ENCODE results near the gene DIPK1B. TPM values are rescaled to one million over a fixed set of nuclear protein-coding genes. Genes with fewer than 3 reads are reported as not detected.

Gene DIPK1B
- polyA plus RNA-seq, 1 donor from 2014 or later: 65.1 TPM

- no peaks in the 10 kb centered on the region for H3K36me3 ChIP-seq (ENCODE audit: insufficient read depth, low read length)
- TF ChIP-seq, protein P1, sequence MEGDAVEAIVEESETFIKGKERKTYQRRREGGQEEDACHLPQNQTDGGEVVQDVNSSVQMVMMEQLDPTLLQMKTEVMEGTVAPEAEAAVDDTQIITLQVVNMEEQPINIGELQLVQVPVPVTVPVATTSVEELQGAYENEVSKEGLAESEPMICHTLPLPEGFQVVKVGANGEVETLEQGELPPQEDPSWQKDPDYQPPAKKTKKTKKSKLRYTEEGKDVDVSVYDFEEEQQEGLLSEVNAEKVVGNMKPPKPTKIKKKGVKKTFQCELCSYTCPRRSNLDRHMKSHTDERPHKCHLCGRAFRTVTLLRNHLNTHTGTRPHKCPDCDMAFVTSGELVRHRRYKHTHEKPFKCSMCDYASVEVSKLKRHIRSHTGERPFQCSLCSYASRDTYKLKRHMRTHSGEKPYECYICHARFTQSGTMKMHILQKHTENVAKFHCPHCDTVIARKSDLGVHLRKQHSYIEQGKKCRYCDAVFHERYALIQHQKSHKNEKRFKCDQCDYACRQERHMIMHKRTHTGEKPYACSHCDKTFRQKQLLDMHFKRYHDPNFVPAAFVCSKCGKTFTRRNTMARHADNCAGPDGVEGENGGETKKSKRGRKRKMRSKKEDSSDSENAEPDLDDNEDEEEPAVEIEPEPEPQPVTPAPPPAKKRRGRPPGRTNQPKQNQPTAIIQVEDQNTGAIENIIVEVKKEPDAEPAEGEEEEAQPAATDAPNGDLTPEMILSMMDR (IDR thresholded peaks at IDR 0.05; ENCODE audit: poor library complexity, severe bottlenecking): no peak
- TF ChIP-seq EZH2 (IDR thresholded peaks at IDR 0.05; ENCODE audit: borderline replicate concordance, insufficient read depth, low read length, poor library complexity, severe bottlenecking) (no peak), RAD21 (conservative IDR thresholded peaks at IDR 0.05) (no peak), TAF1 (IDR thresholded peaks at IDR 0.05; ENCODE audit: low read depth) (no peak), MXI1 (conservative IDR thresholded peaks at IDR 0.05; ENCODE audit: poor library complexity, severe bottlenecking) (no peak), POLR2AphosphoS5 (IDR thresholded peaks at IDR 0.05) (no peak), SMC3 (conservative IDR thresholded peaks at IDR 0.05; ENCODE audit: poor library complexity) (no peak)
- TF ChIP-seq, protein P2, sequence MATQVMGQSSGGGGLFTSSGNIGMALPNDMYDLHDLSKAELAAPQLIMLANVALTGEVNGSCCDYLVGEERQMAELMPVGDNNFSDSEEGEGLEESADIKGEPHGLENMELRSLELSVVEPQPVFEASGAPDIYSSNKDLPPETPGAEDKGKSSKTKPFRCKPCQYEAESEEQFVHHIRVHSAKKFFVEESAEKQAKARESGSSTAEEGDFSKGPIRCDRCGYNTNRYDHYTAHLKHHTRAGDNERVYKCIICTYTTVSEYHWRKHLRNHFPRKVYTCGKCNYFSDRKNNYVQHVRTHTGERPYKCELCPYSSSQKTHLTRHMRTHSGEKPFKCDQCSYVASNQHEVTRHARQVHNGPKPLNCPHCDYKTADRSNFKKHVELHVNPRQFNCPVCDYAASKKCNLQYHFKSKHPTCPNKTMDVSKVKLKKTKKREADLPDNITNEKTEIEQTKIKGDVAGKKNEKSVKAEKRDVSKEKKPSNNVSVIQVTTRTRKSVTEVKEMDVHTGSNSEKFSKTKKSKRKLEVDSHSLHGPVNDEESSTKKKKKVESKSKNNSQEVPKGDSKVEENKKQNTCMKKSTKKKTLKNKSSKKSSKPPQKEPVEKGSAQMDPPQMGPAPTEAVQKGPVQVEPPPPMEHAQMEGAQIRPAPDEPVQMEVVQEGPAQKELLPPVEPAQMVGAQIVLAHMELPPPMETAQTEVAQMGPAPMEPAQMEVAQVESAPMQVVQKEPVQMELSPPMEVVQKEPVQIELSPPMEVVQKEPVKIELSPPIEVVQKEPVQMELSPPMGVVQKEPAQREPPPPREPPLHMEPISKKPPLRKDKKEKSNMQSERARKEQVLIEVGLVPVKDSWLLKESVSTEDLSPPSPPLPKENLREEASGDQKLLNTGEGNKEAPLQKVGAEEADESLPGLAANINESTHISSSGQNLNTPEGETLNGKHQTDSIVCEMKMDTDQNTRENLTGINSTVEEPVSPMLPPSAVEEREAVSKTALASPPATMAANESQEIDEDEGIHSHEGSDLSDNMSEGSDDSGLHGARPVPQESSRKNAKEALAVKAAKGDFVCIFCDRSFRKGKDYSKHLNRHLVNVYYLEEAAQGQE (IDR thresholded peaks at IDR 0.05; ENCODE audit: borderline replicate concordance): no peak
These were observed 39.4 kb downstream of the DIPK1B start for GRCh38 chr9:136751814-136752213.

GRCh38 chr9:136753371-136754058 lies 41.1 kb downstream of the DIPK1B start:
- Histone ChIP-seq H3K4me3 (ENCODE audit: low read length) (no peak overlapping the region), H2AFZ (ENCODE audit: low read depth, low read length) (no peak overlapping the region), H3K9ac (ENCODE audit: low read length) (no peak overlapping the region), H3K36me3 (ENCODE audit: insufficient read depth, low read length) (no peaks in the 10 kb centered on the region), H3K4me2 (ENCODE audit: low read length) (no peak overlapping the region), H3F3A (ENCODE audit: insufficient read depth, low read length, poor library complexity, severe bottlenecking) (no peaks in the 10 kb centered on the region), H3K27ac (ENCODE audit: low read length) (no peak overlapping the region), H4K20me1 (ENCODE audit: insufficient read depth) (no peaks in the 10 kb centered on the region), H3K79me2 (replicated peaks; ENCODE audit: insufficient read depth, low read length) (no peaks in the 10 kb centered on the region), H3K27me3 (ENCODE audit: insufficient read depth, low read depth, low read length) (no peaks in the 10 kb centered on the region), H3K9me3 (ENCODE audit: low read length) (no peaks in the 10 kb centered on the region), H3K9me2 (ENCODE audit: insufficient read depth, low read length) (no peaks in the 10 kb centered on the region)
- no peak for TF ChIP-seq MXI1 (conservative IDR thresholded peaks at IDR 0.05; ENCODE audit: poor library complexity, severe bottlenecking)
- no peak for TF ChIP-seq EP300 (conservative IDR thresholded peaks at IDR 0.05; ENCODE audit: poor library complexity, severe bottlenecking)
- TF ChIP-seq, protein P1 (IDR thresholded peaks at IDR 0.05; ENCODE audit: poor library complexity, severe bottlenecking): no peak
- no peak for TF ChIP-seq RAD21 (conservative IDR thresholded peaks at IDR 0.05)
- TF ChIP-seq, protein P2 (IDR thresholded peaks at IDR 0.05; ENCODE audit: borderline replicate concordance): no peak
- no peak for TF ChIP-seq TAF1 (IDR thresholded peaks at IDR 0.05; ENCODE audit: low read depth)
- no peak for TF ChIP-seq POLR2AphosphoS5 (IDR thresholded peaks at IDR 0.05)
- TF ChIP-seq EZH2 (IDR thresholded peaks at IDR 0.05; ENCODE audit: borderline replicate concordance, insufficient read depth, low read length, poor library complexity, severe bottlenecking): no peak
- no peak for TF ChIP-seq SMC3 (conservative IDR thresholded peaks at IDR 0.05; ENCODE audit: poor library complexity)

More at GRCh38 chr9:136751814-136752213, 39.4 kb downstream of the DIPK1B start:
- Histone ChIP-seq H4K20me1 (ENCODE audit: insufficient read depth) (no peaks in the 10 kb centered on the region), H3K4me2 (ENCODE audit: low read length) (no peak overlapping the region), H3K9me2 (ENCODE audit: insufficient read depth, low read length) (no peaks in the 10 kb centered on the region), H3K4me3 (ENCODE audit: low read length) (no peak overlapping the region), H3K9ac (ENCODE audit: low read length) (no peak overlapping the region), H3F3A (ENCODE audit: insufficient read depth, low read length, poor library complexity, severe bottlenecking) (no peaks in the 10 kb centered on the region), H3K27ac (ENCODE audit: low read length) (no peak overlapping the region), H2AFZ (ENCODE audit: low read depth, low read length) (no peak overlapping the region), H3K27me3 (ENCODE audit: insufficient read depth, low read depth, low read length) (no peaks in the 10 kb centered on the region), H3K79me2 (replicated peaks; ENCODE audit: insufficient read depth, low read length) (no peaks in the 10 kb centered on the region), H3K9me3 (ENCODE audit: low read length) (no peaks in the 10 kb centered on the region)

All from neural cell (in vitro differentiated cells).